ENCODE data around the gene ERMP1.

DNA sequence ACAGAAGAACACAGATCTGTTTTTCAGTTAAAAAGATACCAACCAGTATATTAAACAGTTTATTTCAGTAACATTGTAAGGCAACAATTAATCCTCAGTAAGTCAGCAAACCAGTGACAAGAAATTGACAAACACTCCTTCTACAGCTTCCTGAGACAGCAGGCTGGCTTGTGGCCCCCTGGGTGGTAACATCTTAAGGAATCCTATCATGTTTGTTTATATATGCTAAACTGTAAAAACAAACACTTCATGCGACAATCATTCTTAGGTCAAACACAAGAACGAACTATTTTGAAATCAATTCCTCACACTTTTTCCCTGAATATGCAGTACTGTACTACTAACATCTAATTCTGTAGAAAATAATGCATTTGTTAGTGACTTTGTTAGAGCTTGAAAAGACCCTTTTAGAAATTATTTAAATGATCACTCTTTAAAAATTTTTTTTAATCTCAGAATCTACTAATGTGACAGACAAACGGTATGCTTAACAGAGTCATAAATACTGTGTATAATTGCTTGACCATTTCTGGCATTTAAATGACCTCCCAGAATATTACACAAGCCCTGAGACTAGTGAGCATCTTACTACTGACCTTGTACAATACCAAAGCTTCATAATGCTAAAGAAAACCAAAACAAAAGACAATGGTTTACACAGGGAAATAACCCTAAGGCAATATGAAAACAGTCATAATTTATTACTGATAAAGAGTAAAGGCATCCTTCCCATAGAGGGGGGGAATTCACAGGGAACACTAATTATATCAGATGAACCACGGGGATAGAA is 48.2 kb downstream of the ERMP1 start:
- TF ChIP-seq, protein P1, sequence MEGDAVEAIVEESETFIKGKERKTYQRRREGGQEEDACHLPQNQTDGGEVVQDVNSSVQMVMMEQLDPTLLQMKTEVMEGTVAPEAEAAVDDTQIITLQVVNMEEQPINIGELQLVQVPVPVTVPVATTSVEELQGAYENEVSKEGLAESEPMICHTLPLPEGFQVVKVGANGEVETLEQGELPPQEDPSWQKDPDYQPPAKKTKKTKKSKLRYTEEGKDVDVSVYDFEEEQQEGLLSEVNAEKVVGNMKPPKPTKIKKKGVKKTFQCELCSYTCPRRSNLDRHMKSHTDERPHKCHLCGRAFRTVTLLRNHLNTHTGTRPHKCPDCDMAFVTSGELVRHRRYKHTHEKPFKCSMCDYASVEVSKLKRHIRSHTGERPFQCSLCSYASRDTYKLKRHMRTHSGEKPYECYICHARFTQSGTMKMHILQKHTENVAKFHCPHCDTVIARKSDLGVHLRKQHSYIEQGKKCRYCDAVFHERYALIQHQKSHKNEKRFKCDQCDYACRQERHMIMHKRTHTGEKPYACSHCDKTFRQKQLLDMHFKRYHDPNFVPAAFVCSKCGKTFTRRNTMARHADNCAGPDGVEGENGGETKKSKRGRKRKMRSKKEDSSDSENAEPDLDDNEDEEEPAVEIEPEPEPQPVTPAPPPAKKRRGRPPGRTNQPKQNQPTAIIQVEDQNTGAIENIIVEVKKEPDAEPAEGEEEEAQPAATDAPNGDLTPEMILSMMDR (IDR thresholded peaks at IDR 0.05; ENCODE audit: low read length): no peak
- no peak for TF ChIP-seq EZH2 (optimal IDR thresholded peaks at IDR 0.05; ENCODE audit: low read depth, low read length)
